Cardiac muscle cell (in vitro differentiated cells and primary cell): ENCODE results near the gene ACADVL. TPM values are rescaled to one million over a fixed set of nuclear protein-coding genes. Genes with fewer than 3 reads are reported as not detected.
A peak's percentile ranks its signal among the peaks of the same experiment; 100 is the strongest.

Experiments
- DNase-seq, 2 donors: peaks; one replicate each; pipeline versions ENCODE4 v3.0.0 to v3.0.0-alpha.2; 2010 to 2017; ENCODE audit warnings: low read depth in 1 of 2, low spot score in 1 of 2
- H3K27ac ChIP-seq: fragments of 200-600 bp; sonication (generic); 2 replicates; pipeline ENCODE4 v1.5.1; 2016
- H3K27me3 ChIP-seq: fragments of 200-600 bp; sonication (generic); 2 replicates; pipeline ENCODE4 v1.6.0; 2016; ENCODE audit warnings: control low read depth
- H3K36me3 ChIP-seq: fragments of 200-600 bp; sonication (generic); 2 replicates; pipeline ENCODE4 v1.5.1; 2016; ENCODE audit warnings: control low read depth
- H3K4me1 ChIP-seq: fragments of 200-600 bp; sonication (generic); 2 replicates; pipeline ENCODE4 v1.8.1; 2017; ENCODE audit warnings: low read depth, mild to moderate bottlenecking, mixed run types
- H3K4me3 ChIP-seq: fragments of 200-600 bp; sonication (generic); 2 replicates; pipeline ENCODE4 v1.5.1; 2016; ENCODE audit warnings: mild to moderate bottlenecking
- H3K9me3 ChIP-seq: fragments of 200-600 bp; sonication (generic); 2 replicates; pipeline ENCODE4 v1.5.1; 2017; ENCODE audit warnings: low read depth, mild to moderate bottlenecking, control low read depth
- polyA plus RNA-seq: library from polyadenylated mRNA; unstranded; fragments of >200 nt; fragmentation: Nextera tagmentation; extraction: Ambion mirVana; gene quantifications from 2 replicates; pipeline ENCODE4 v1.2.1, GENCODE V29; 2016
- total RNA-seq: library from RNA; depleted of rRNA; stranded (reverse); fragments of >200 nt; gene quantifications from 2 replicates; pipeline ENCODE4 v1.2.3, GENCODE V29; 2016
- TF ChIP-seq, protein P1 (sequence below): IDR thresholded peaks from 2 replicates; pipeline ENCODE4 v1.5.1; 2012; ENCODE audit warnings: low read depth, mild to moderate bottlenecking, low read length

The ACADVL gene
- total and polyA plus RNA-seq, 2 experiments from 2014 or later, result 364 to 681 TPM

DNA sequence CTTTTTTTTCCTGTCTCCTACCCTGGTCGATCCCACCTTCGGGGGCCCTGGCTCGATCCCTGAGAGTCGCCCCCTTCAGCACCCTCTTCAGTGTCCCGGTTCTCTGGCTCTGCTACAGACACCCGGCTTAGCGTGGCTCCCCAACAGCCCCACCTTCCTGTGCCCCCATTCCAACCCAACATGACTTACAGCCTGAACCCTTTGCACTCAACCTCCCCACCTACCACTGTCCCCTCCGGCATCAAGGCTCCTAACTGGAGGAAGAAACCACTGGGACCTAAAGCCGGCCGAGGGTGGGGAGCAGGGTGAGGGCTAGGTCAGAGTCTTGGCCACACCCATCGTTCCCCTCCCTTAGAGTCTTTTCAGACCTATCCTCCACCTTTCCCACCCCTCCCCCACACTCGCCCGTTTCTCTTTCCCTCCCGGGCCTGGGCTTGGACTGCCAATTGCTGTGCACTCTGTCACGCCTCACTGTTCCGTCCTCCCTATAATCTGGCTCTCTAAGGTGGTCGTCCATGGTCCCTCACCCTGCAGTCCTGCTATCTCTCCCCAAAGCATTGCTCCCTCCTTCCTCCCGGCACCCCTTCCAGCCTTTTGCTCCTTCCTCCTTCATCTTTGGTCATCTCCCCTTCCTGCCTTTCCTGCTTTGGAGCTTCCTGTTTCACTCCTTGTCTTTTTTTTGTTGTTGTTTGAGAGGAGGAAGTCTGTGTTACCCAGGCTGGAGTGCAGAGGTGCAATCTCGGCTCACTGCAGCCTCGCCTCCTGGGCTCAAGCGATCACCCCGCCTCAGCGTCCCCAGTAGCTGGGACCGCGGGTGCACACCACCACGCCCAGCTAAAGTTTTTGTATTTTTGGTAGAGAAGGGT is 43.4 kb downstream of the ACADVL start:
- H3K27me3 ChIP-seq, result peaks cover 44% of the 10 kb centered on the region
- peak overlapping the region; percentile 3 for H3K4me3 ChIP-seq
- peaks cover 8% of the 10 kb centered on the region for H3K36me3 ChIP-seq
- no peak overlapping the region for H3K27ac ChIP-seq
- TF ChIP-seq, protein P1, sequence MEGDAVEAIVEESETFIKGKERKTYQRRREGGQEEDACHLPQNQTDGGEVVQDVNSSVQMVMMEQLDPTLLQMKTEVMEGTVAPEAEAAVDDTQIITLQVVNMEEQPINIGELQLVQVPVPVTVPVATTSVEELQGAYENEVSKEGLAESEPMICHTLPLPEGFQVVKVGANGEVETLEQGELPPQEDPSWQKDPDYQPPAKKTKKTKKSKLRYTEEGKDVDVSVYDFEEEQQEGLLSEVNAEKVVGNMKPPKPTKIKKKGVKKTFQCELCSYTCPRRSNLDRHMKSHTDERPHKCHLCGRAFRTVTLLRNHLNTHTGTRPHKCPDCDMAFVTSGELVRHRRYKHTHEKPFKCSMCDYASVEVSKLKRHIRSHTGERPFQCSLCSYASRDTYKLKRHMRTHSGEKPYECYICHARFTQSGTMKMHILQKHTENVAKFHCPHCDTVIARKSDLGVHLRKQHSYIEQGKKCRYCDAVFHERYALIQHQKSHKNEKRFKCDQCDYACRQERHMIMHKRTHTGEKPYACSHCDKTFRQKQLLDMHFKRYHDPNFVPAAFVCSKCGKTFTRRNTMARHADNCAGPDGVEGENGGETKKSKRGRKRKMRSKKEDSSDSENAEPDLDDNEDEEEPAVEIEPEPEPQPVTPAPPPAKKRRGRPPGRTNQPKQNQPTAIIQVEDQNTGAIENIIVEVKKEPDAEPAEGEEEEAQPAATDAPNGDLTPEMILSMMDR, result no peak
- peaks cover 5% of the 10 kb centered on the region for H3K4me1 ChIP-seq
- no peaks in the 10 kb centered on the region for H3K9me3 ChIP-seq
- peak in 1 of 2 donors; percentile 10 for DNase-seq

DNA sequence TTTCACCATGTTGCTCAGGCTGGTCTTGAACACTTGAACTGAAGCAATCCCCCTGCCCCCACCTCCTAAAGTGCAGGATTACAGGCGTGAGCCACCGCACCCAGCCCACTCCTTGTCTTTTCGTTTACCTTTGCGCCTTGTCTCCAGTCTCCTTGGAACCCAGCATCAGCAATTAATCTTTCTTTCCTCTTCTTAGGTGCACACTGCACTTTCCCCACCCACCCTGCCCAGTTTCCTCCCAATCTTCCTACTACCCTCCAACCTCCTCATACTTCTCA is 44.0 kb downstream of the ACADVL start:
- Histone ChIP-seq H3K36me3 (peaks cover 5% of the 10 kb centered on the region), H3K4me1 (peaks cover 5% of the 10 kb centered on the region), H3K27ac (no peak overlapping the region), H3K9me3 (no peaks in the 10 kb centered on the region), H3K27me3 (peaks cover 44% of the 10 kb centered on the region), H3K4me3 (no peak overlapping the region)
- DNase-seq, result no peak
- TF ChIP-seq, protein P1, result no peak

DNA sequence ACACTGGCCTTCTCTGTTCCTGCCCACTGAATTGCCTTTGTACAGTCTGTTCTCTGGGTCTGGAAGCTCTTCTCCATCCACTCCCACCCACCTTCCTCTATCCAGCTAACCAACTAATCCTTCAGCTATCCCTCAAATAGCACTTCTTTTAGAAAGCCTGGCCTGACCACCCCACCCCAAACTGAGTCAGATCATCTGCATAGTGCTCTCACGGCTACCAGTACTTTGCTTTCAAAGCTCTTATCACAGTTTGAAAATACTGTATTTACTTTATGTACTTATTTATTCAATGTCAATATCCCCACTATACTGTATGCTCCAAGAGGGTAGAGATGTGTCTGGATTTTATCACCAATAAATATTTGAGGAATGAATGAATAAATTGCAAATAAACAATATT is 47.0 kb downstream of the ACADVL start:
- no peak for DNase-seq

More for the DNA sequence above, 47.0 kb downstream of the ACADVL start:
- Histone ChIP-seq H3K9me3 (no peaks in the 10 kb centered on the region), H3K4me1 (no peaks in the 10 kb centered on the region), H3K27ac (no peak overlapping the region), H3K27me3 (peaks cover 30% of the 10 kb centered on the region), H3K4me3 (no peak overlapping the region), H3K36me3 (no peaks in the 10 kb centered on the region)
- TF ChIP-seq, protein P1, result no peak

Other genes with a start within 250 kb of the ACADVL start
Only the 30 nearest of the 33 such genes appear.
- gene RNASEK, start 207.3 kb upstream of the ACADVL start, total RNA-seq, result 241 and 275 TPM in 2 replicates
- 594 and 672 TPM in 2 replicates for gene RNASEK, start 207.3 kb upstream of the ACADVL start, polyA plus RNA-seq
- 0.11 and 1.7 TPM in 2 replicates for gene BCL6B, start 196.9 kb upstream of the ACADVL start, total RNA-seq
- gene BCL6B, start 196.9 kb upstream of the ACADVL start, polyA plus RNA-seq, result not detected in 2 replicates
- 3.7 and 4.0 TPM in 2 replicates for gene SLC16A13, start 183.9 kb upstream of the ACADVL start, total RNA-seq
- 5.8 and 7.2 TPM in 2 replicates for gene SLC16A13, start 183.9 kb upstream of the ACADVL start, polyA plus RNA-seq
- gene SLC16A11, start 175.8 kb upstream of the ACADVL start, total RNA-seq, result 0.39 and 1.1 TPM in 2 replicates
- 3.8 and 6.4 TPM in 2 replicates for gene SLC16A11, start 175.8 kb upstream of the ACADVL start, polyA plus RNA-seq
- not detected in 2 replicates for gene CLEC10A, start 139.7 kb upstream of the ACADVL start, total RNA-seq
- not detected in 2 replicates for gene CLEC10A, start 139.7 kb upstream of the ACADVL start, polyA plus RNA-seq
- not detected in 2 replicates for gene ASGR2, start 105.1 kb upstream of the ACADVL start, total RNA-seq
- 0.10 TPM in 1 of 2 replicates, not detected in the other for gene ASGR2, start 105.1 kb upstream of the ACADVL start, polyA plus RNA-seq
- gene ASGR1, start 40.6 kb upstream of the ACADVL start, total RNA-seq, result 19.8 and 20.2 TPM in 2 replicates
- 19.2 and 21.7 TPM in 2 replicates for gene ASGR1, start 40.6 kb upstream of the ACADVL start, polyA plus RNA-seq
- gene DLG4, start 102 bp upstream of the ACADVL start, total RNA-seq, result 32.9 and 40.6 TPM in 2 replicates
- gene DLG4, start 102 bp upstream of the ACADVL start, polyA plus RNA-seq, result 6.8 and 7.4 TPM in 2 replicates
- gene DVL2, start 14.6 kb downstream of the ACADVL start, total RNA-seq, result 87.4 and 121 TPM in 2 replicates
- gene DVL2, start 14.6 kb downstream of the ACADVL start, polyA plus RNA-seq, result 79.2 and 80.3 TPM in 2 replicates
- gene PHF23, start 19.5 kb downstream of the ACADVL start, total RNA-seq, result 53.5 and 57.7 TPM in 2 replicates
- 53.9 and 65.0 TPM in 2 replicates for gene PHF23, start 19.5 kb downstream of the ACADVL start, polyA plus RNA-seq
- 517 and 760 TPM in 2 replicates for gene GABARAP, start 22.5 kb downstream of the ACADVL start, total RNA-seq
- 772 and 773 TPM in 2 replicates for gene GABARAP, start 22.5 kb downstream of the ACADVL start, polyA plus RNA-seq
- gene CTDNEP1, start 31.8 kb downstream of the ACADVL start, total RNA-seq, result 76.0 and 78.3 TPM in 2 replicates
- gene CTDNEP1, start 31.8 kb downstream of the ACADVL start, polyA plus RNA-seq, result 92.5 and 98.6 TPM in 2 replicates
- gene ELP5, start 32.3 kb downstream of the ACADVL start, total RNA-seq, result 54.5 and 68.8 TPM in 2 replicates
- gene ELP5, start 32.3 kb downstream of the ACADVL start, polyA plus RNA-seq, result 62.3 and 82.9 TPM in 2 replicates
- 0.32 and 0.51 TPM in 2 replicates for gene CLDN7, start 42.5 kb downstream of the ACADVL start, total RNA-seq
- 0.83 and 0.99 TPM in 2 replicates for gene CLDN7, start 42.5 kb downstream of the ACADVL start, polyA plus RNA-seq
- gene SLC2A4, start 61.8 kb downstream of the ACADVL start, total RNA-seq, result 36.3 and 42.6 TPM in 2 replicates
- 23.4 and 32.7 TPM in 2 replicates for gene SLC2A4, start 61.8 kb downstream of the ACADVL start, polyA plus RNA-seq
- gene YBX2, start 74.7 kb downstream of the ACADVL start, total RNA-seq, result 27.8 and 56.2 TPM in 2 replicates
- gene YBX2, start 74.7 kb downstream of the ACADVL start, polyA plus RNA-seq, result 20.9 and 32.7 TPM in 2 replicates
- 319 and 545 TPM in 2 replicates for gene EIF5A, start 87.7 kb downstream of the ACADVL start, total RNA-seq
- gene EIF5A, start 87.7 kb downstream of the ACADVL start, polyA plus RNA-seq, result 719 and 988 TPM in 2 replicates
- gene GPS2, start 95.4 kb downstream of the ACADVL start, total RNA-seq, result 59.9 and 76.2 TPM in 2 replicates
- gene GPS2, start 95.4 kb downstream of the ACADVL start, polyA plus RNA-seq, result 68.7 and 97.4 TPM in 2 replicates
- 25.3 and 32.4 TPM in 2 replicates for gene NEURL4, start 109.4 kb downstream of the ACADVL start, total RNA-seq
- gene NEURL4, start 109.4 kb downstream of the ACADVL start, polyA plus RNA-seq, result 12.2 and 15.5 TPM in 2 replicates
- 1.4 and 6.9 TPM in 2 replicates for gene ACAP1, start 116.6 kb downstream of the ACADVL start, total RNA-seq
- gene ACAP1, start 116.6 kb downstream of the ACADVL start, polyA plus RNA-seq, result 25.9 and 32.1 TPM in 2 replicates
- gene KCTD11, start 132.2 kb downstream of the ACADVL start, total RNA-seq, result 15.9 and 18.4 TPM in 2 replicates
- gene KCTD11, start 132.2 kb downstream of the ACADVL start, polyA plus RNA-seq, result 10.7 and 14.0 TPM in 2 replicates
- gene TMEM95, start 135.2 kb downstream of the ACADVL start, total RNA-seq, result not detected in 2 replicates
- gene TMEM95, start 135.2 kb downstream of the ACADVL start, polyA plus RNA-seq, result not detected in 2 replicates
- 1.3 and 2.6 TPM in 2 replicates for gene TNK1, start 161.2 kb downstream of the ACADVL start, total RNA-seq
- 2.9 and 4.3 TPM in 2 replicates for gene TNK1, start 161.2 kb downstream of the ACADVL start, polyA plus RNA-seq
- gene PLSCR3, start 174.6 kb downstream of the ACADVL start, total RNA-seq, result 25.9 and 33.4 TPM in 2 replicates
- 39.1 and 40.3 TPM in 2 replicates for gene PLSCR3, start 174.6 kb downstream of the ACADVL start, polyA plus RNA-seq
- gene TMEM256, start 184.2 kb downstream of the ACADVL start, total RNA-seq, result 85.4 and 122 TPM in 2 replicates
- 117 and 193 TPM in 2 replicates for gene TMEM256, start 184.2 kb downstream of the ACADVL start, polyA plus RNA-seq
- gene NLGN2, start 187.9 kb downstream of the ACADVL start, total RNA-seq, result 14.8 and 26.3 TPM in 2 replicates
- gene NLGN2, start 187.9 kb downstream of the ACADVL start, polyA plus RNA-seq, result 5.2 and 8.4 TPM in 2 replicates
- gene SPEM1, start 200.4 kb downstream of the ACADVL start, total RNA-seq, result not detected in 2 replicates
- gene SPEM1, start 200.4 kb downstream of the ACADVL start, polyA plus RNA-seq, result not detected in 2 replicates
- gene SPEM2, start 205.7 kb downstream of the ACADVL start, total RNA-seq, result not detected in 2 replicates
- gene SPEM2, start 205.7 kb downstream of the ACADVL start, polyA plus RNA-seq, result not detected in 2 replicates
- not detected in 2 replicates for gene SPEM3, start 208.9 kb downstream of the ACADVL start, total RNA-seq
- gene SPEM3, start 208.9 kb downstream of the ACADVL start, polyA plus RNA-seq, result not detected in 2 replicates
- gene TMEM102, start 215.5 kb downstream of the ACADVL start, total RNA-seq, result 10.7 and 12.1 TPM in 2 replicates
- gene TMEM102, start 215.5 kb downstream of the ACADVL start, polyA plus RNA-seq, result 7.9 and 10.9 TPM in 2 replicates